ENCODE results near the gene FOXG1.

DNA sequence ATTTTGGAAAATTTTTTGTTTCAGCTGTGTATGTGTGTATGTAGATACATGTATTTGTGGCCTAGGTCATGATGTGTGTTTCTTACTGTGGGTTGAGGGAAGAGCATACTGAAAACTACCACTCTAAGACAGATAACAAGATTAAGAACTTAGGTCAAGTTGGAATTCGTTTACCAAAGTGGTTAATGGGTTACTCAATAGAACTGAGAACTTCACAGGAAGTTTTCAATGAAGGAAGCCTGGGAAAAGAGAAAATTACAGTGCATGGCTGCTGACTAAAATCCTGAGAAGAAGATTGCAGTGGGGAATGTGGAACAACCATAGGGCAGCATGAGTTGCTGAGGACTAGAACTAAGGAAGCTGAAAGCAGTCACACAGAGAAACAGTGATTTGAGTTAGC, 21.4 kb upstream of the FOXG1 start:
- TF ChIP-seq, protein P1, sequence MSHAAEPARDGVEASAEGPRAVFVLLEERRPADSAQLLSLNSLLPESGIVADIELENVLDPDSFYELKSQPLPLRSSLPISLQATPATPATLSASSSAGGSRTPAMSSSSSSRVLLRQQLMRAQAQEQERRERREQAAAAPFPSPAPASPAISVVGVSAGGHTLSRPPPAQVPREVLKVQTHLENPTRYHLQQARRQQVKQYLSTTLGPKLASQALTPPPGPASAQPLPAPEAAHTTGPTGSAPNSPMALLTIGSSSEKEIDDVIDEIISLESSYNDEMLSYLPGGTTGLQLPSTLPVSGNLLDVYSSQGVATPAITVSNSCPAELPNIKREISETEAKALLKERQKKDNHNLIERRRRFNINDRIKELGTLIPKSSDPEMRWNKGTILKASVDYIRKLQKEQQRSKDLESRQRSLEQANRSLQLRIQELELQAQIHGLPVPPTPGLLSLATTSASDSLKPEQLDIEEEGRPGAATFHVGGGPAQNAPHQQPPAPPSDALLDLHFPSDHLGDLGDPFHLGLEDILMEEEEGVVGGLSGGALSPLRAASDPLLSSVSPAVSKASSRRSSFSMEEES (CRISPR knock-in tag; IDR thresholded peaks at IDR 0.05), result no peak
- TF ChIP-seq ZFX (CRISPR knock-in tag; IDR thresholded peaks at IDR 0.05) (no peak), NRF1 (conservative IDR thresholded peaks at IDR 0.05 in 1 of 2, IDR thresholded peaks at IDR 0.05 in 1 of 2) (no peak), TOE1 (IDR thresholded peaks at IDR 0.05; ENCODE audit: borderline replicate concordance) (no peak), TOE1 (CRISPR knock-in tag; IDR thresholded peaks at IDR 0.05; ENCODE audit: borderline replicate concordance, low read depth) (no peak), TARDBP (IDR thresholded peaks at IDR 0.05) (no peak), ATF1 (CRISPR knock-in tag; IDR thresholded peaks at IDR 0.05) (no peak), ATF1 (tag; IDR thresholded peaks at IDR 0.05) (no peak), CHD2 (IDR thresholded peaks at IDR 0.05; ENCODE audit: low read depth, low read length) (no peak), EZH2 (IDR thresholded peaks at IDR 0.05; ENCODE audit: borderline replicate concordance, low read depth, low read length) (no peak), ZNF274 (IDR thresholded peaks at IDR 0.05; ENCODE audit: borderline replicate concordance, low read depth, low read length) (no peak), HOXB6 (CRISPR knock-in tag; IDR thresholded peaks at IDR 0.05; ENCODE audit: borderline replicate concordance) (no peak)
- TF ChIP-seq, protein P2, sequence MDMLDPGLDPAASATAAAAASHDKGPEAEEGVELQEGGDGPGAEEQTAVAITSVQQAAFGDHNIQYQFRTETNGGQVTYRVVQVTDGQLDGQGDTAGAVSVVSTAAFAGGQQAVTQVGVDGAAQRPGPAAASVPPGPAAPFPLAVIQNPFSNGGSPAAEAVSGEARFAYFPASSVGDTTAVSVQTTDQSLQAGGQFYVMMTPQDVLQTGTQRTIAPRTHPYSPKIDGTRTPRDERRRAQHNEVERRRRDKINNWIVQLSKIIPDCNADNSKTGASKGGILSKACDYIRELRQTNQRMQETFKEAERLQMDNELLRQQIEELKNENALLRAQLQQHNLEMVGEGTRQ (CRISPR knock-in tag; IDR thresholded peaks at IDR 0.05), result no peak
- TF ChIP-seq, protein P3, sequence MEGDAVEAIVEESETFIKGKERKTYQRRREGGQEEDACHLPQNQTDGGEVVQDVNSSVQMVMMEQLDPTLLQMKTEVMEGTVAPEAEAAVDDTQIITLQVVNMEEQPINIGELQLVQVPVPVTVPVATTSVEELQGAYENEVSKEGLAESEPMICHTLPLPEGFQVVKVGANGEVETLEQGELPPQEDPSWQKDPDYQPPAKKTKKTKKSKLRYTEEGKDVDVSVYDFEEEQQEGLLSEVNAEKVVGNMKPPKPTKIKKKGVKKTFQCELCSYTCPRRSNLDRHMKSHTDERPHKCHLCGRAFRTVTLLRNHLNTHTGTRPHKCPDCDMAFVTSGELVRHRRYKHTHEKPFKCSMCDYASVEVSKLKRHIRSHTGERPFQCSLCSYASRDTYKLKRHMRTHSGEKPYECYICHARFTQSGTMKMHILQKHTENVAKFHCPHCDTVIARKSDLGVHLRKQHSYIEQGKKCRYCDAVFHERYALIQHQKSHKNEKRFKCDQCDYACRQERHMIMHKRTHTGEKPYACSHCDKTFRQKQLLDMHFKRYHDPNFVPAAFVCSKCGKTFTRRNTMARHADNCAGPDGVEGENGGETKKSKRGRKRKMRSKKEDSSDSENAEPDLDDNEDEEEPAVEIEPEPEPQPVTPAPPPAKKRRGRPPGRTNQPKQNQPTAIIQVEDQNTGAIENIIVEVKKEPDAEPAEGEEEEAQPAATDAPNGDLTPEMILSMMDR (IDR thresholded peaks at IDR 0.05 in 2 of 3, conservative IDR thresholded peaks at IDR 0.05 in 1 of 3; ENCODE audit: insufficient read depth in 2 of 3, low read depth in 1 of 3, low read length in 3 of 3), result no peak
